HG03196 (cell line): ENCODE results near the gene RXRA.

Source experiments
- ATAC-seq: cut with Tn5 transposase; IDR thresholded peaks from one replicate; pipeline ENCODE4 v1.9.1; 2021; ENCODE audit not compliant: unreplicated experiment

Gene RXRA

GRCh38 chr9:134365115-134365596, 38.9 kb downstream of the RXRA start:
- ATAC-seq: no peak

GRCh38 chr9:134365791-134366222, 39.6 kb downstream of the RXRA start:
- no peak for ATAC-seq

GRCh38 chr9:134366223-134367031, 40.2 kb downstream of the RXRA start:
- ATAC-seq: no peak

DNA sequence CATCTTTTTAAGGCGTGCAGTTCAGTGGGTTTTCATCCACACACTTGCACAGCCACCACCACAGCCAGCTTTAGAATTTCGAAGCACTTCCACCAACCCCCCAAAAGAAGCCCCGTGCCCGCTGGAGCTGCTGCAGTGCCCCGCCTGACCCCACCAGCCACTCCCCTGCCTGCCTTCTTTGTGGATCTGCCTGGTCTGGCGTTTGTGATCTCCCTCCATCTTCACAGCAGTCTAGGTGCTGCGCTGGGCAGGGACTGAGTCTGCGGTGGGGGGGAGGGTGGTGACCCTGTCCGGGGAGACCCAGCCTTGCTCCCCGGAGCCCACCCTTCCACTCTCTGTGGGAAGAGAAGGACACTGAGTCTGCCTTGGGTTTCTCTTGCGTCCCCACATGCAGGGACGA, 40.8 kb downstream of the RXRA start:
- ATAC-seq: no peak

DNA sequence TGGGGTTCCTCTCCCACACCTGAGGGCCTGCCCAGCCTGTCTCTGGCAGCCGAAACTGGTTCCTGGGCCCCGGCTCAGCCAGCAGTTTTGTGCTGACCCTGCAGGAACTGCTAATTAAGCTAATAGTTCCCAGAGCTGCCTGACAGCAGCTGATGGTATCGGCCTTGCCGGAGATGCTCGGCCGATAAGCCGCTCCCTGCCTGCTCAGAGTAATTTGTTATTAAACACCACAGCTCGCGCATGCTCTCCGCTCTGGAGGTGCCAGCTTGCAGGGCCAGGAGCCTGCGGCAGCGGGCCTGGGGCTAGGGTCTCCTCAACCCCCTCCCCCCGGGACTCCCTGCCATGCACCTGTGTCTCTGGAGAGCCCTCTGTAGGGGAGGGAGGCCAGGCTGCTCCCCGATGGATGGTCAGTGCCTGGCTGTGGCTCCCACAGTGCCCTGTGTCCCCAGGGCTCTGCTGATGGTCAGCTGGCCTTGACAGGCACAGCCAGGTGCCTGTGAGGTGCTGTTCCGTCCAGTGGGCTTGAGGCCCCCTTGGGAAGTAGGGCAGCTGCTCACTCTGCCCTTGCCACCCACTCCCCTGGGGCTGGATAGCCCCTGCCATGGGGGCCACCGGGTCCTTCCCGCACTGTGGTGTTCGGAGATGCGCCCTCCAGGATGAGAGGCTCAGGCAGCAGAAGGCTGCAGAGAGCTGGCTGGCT, 41.7 kb downstream of the RXRA start:
- ATAC-seq: no peak

- ATAC-seq: no peak
Observed at GRCh38 chr9:134368571-134368970, 42.3 kb downstream of the RXRA start.

DNA sequence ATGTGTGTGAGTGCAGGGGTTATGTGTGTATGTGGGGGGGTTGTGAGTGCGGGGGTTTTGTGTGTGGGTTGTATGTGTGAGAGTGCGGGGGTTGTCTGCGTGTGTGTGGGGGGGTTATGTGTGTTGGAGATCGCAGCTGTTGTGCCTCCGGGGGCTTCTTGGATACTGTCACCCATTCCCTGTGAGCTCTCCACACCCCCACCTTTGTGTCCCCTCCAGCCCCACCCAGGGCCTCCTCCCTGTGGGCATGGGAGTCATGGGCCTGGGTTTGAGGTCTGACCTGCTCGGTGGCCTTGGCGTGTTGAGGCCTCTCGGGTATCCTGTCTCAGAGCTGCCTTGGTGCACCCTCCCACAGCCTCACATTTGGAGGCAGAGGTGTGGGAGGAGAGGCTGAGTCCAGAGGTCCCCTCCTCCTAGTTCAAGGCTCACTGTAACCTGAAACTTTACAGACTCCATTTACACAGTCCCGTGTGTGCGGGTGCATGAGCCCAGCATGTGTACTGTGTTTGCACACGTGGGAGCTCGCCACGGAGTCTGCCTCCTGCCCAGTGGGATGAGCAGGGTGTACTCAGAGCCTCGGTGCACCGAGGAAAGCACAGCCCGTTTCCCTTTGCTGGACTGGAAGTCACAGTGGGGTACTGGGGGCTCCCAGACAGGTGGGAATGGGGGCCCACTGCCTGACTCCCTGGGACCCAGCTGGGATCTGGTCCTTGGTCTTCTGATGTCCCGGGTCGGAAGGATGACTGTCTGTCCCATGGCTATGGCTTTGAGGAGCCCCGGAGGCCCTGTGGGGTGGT, 43.4 kb downstream of the RXRA start:
- ATAC-seq: no peak

DNA sequence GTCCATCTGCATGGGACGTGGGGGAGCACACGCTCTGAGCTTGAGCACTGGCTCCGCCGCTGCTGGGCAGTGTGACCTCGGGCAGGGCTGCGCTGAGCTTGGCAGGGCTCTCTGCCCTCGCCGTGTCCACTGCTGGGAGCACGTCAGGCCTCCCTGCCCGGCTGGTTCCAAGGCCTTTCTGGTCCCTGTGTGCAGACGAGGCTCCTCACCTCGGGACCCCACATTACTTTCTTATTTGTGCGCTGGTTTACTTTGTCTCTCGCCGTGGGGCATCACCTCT, 43.9 kb downstream of the RXRA start:
- ATAC-seq: no peak

DNA sequence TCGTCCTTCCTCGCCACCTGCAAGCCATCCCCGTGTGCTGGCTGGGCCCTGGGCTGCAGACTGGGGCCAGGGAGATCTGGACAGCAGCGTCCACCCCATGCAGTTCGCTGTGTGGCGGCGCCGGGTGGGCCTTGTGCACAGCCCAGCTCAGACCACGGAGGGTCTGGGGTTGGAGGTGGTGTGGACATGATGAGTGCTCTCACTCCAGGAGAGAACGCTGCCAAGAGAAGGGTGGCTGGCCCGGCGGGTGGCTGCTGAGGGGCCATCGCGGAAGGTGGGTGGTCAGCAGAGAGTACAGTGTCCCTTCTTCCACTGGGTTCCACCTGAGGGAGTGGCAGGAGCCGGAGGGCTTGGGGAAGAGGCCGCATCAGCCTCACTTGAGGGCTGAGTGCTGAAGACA, 44.4 kb downstream of the RXRA start:
- ATAC-seq: no peak

DNA sequence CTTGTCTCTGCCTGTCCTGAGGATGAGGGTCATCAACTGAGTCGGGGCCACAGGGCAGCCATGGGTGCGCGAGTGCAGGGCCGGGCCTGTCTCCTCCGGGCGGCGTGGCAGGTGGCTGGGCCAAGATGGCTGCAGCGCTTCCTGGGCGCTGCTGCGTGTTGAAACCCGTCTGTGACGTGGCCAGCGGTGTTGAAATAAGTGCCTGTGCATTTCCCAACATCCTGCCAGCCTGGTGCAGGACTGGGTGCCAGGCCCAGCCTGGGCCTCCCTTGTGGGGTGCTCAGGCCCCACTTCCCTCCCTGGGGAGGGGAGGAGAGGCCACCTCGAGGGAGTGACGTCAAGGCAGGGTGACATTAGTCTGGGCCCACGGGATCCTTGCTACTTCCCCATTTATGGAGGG, 45.5 kb downstream of the RXRA start:
- ATAC-seq: no peak

- ATAC-seq: no peak
Observed at GRCh38 chr9:134372581-134373267, 46.5 kb downstream of the RXRA start.

DNA sequence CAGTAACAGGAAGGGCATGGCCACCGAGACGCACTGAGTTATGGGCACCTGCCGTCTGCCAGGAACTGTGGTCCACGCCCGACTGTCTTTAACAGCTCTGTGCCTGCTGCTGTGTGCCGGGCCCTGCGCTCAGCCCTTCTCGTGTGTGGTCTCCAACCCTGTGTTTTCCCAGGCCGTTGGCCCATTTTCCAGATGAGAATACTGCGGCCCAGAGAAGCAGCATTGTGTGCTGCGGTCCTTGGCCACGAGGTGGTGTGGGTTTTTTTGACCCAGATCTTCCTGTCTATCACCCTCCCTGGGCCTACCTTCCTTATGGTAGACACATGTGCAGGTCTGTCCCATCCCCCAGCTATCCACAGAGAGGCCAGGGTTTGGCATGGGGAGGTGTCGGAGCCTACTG, 47.0 kb downstream of the RXRA start:
- ATAC-seq: no peak

- no peak for ATAC-seq
Observed at GRCh38 chr9:134373953-134374300, 47.7 kb downstream of the RXRA start.

GRCh38 chr9:134374301-134375010, 48.2 kb downstream of the RXRA start:
- no peak for ATAC-seq

DNA sequence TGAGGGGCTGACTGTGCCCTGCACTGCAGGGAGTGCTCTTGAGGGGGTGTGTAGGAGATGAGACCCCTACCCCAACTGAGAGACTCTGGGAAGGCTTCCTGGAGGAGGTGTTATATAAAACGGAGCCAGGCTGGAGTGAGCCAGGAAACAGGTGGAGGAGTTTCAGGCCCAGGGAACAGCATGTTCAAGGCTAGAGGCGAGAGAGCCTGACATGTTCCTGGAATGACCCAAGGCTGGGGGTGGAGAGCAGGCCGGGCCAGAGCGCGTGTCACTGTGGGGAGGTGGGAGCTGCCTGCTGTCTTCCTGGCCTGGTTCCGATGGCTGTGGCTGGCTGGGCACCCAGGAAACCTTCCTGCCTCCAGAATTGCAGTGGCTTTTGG, 48.7 kb downstream of the RXRA start:
- ATAC-seq: no peak

- no peak for ATAC-seq
Observed at GRCh38 chr9:134375430-134376385, 49.5 kb downstream of the RXRA start.

DNA sequence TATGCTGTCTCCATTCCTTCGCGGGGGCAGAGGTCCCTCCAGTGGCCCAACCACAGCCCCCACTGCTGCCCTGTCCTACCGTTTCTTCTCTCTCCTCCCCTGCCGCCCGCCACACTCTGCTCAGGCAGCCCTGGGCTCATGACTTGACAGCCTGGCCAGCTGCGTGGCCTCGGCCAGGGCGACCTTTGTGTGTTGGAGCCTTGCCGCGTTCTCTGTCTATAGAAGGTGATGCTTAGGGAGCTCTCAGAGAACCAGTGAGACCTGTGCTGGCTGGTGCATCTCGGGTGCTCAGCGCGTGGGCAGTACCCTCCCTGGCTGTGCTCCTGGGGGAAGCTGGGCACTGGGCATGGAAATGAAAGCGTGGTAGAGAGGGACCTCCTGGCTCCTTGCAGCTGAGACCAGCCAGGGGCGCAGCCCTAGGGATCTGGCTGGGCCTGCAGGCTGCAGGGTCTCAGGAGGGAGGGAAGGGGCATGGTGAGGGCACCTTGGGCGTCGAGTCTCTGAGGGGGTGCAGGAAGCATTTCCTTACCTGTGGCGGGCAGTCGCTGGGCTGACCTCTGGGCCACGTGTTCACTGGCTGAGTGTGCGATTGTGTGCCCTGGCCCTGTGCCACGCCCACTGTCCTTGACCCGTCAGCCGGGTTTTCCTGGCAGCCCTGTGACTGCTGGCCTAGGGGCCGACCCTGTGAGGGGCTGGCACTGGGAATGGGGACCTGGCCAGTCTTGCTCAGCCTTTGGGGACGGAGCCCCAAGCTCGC, 50.3 kb downstream of the RXRA start:
- ATAC-seq: no peak

DNA sequence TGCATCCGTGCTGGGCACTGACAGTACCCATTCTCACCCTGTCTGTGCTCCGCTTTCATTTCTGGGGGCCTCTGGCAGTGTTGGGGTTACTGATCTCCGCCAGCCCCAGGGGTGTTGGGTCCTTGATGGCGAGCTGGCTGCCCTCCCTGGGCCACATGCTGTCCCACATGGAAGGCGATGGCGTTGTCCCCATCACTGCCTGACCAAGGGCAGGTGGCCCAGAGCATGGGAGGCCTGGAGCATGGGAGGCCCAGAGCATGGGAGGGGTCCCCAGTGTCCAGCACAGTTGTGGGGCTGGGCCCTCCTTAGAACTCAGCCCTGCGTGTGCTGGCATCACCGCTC, 50.9 kb downstream of the RXRA start:
- no peak for ATAC-seq

GRCh38 chr9:134377976-134378375, 51.7 kb downstream of the RXRA start:
- ATAC-seq: no peak
